Hematopoietic multipotent progenitor cell (in vitro differentiated cells): ENCODE results near the gene KLHDC8B. TPM values are rescaled to one million over a fixed set of nuclear protein-coding genes. Genes with fewer than 3 reads are reported as not detected.
A peak's percentile ranks its signal among the peaks of the same experiment; 100 is the strongest.

Experiments
- DNase-seq, 3 donors: peaks; one replicate each; pipeline ENCODE4 v3.0.0-alpha.2; 2011 to 2015; ENCODE audit warnings: low read depth in 2 of 3, low spot score in 2 of 3
- total RNA-seq: library from RNA; depleted of rRNA; stranded (reverse); fragments of >200 nt; gene quantifications from one replicate; pipeline ENCODE4 v1.2.3, GENCODE V29; 2012

Gene KLHDC8B
- total RNA-seq, 1 donor = 27.5 TPM

DNA sequence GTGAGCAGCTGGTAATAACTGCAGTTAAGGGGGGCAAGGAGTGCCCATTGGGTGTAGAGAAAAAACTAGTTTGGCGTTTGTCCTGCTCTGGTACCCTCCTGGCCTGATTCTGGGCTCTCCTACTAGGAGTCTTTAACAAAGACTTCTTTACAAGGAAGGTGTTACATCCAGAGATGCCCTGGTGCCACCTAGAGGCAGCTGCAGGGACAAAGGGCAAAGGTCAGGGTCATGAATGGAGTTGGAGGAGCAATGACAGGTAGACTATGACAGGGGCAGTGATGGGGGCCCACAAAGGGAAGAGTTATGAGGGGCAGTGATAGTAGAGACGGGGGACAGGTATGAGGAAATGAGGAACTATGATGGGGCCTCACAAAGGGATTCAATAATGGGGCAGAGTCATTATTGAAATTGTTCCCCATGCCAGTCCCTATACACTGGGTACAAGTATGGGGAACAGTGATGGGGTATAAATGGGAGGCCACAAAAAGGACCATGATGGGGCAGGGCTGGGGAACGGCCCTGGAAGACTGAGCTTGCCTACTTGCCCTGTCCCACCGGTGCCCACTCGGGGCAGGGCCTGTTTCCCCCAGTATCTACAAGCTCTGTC lies 13.2 kb upstream of the KLHDC8B start:
- DNase-seq = peak in 2 of 3 donors; percentile 49 to 60

DNA sequence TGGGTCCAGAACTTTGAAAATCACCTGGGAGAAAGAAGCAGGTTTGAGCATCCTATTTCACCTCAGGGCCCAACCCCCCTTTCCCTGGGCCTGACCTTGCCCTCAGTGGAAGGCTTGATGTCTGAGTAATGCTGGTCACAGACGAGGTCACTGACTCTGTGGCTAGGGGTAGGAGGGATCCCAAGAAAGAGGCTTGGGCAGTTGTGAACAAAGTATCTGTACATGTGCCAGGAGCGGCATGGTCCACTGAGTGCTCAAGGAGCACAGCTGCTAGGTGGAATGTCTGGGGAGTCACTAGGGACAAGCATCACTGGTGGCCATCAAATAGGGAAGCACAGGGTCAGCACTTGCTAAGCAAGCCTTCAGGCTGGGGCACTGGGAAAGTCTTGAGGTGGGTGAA lies 12.6 kb upstream of the KLHDC8B start:
- DNase-seq = no peak

DNA sequence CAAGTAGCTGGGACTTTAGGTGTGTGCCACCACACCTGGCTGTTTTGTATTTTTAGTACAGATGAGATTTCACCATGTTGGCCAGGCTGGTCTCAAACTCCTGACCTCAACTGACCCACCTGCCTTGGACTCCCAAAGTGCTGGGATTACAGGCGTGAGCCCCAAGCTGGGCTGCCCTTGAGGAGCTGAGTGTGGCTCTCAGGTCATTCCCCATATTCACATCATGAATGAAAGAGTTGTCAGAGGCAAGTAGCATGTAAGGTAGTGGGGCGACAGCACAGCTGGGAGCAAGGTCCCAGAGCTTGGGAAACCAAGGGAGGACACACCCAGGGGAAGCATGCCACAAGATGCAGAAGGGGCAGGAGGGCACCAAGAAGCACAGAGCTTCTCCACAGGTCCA lies 10.2 kb upstream of the KLHDC8B start:
- no peak for DNase-seq

DNA sequence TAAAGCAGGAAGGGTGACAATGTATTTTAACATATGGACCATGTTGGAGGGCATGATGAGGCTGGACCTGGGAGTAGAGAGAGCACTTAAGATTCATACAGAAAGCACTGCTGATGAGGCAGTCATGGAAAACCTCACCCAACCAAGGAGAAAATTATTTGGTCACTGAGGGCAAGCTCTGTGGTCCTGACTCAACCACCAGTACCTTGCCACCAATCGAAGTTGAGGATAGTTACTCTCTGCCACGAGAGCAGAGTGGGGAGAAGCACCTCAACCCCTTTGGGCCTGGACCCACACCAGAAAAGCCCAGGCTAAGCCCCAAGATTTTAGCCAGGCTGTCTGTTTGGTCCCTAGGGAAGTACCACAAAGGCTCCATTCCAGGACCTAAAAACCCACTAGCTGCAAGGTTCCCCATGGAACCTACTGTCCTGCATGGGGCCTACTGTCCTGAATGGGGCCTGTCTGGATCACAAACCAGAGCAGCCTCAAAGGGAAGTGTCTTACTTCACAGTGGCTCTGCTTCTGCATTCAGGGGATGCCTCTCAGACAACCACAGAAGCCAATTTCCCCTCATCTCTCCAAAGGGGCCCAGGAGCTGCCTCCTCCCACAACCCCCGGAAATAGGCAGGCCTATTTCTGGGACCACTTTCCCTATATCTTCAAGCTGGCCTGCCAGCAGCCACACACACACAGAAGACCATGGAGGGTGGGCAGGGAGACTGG lies 9.4 kb upstream of the KLHDC8B start:
- DNase-seq = no peak

DNA sequence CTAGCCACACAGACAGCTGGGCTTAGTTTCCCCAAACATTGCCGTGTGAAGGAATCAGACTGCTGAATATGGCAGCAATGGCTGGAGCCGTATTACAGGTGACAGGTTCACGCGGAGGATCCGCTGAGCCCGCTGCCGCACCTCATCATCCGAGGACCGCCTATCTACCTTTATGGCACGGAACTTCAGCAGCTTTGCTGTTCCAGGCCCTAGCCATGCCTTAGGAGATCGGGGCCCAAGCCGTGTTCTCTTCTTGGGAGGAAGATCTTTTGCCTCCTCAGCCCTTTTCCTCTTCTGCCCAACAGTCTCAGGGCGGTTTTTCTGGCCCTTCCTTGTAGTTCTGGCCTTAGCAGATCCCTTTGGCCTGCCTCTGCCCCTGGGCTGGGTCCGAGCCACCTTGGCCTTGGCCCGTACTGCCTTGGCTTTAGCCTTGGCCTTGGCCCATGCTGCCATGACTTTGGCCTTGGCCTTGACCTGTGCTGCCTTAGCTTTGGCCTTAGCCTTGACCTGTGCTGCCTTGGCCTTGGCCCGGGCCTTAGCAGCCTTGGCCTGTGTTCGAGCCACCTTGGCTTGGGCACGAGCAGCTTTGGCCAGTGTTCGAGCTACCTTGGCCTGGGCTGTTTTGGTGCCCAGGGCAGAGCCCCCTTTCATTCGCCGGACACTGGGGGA lies 8.5 kb upstream of the KLHDC8B start:
- DNase-seq = no peak

DNA sequence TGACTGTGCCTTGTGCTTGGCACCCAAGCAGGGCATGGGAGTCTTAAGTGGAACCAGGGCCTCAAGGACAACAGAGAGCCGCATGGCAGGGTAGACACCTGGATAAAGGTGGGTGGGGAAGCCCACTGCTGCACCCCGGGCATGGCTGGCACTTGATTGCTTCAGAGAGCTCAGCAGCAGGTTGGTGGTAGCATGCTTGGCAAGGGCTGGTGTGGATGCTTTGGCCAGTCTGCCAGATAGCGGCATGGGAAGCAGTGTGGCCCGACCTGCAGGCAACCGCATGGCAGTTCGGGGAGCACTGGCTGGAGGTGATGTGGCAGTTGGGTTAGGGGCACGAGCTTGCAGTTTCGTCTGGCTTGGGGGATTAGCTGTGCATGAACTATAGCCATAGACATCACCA lies 7.8 kb upstream of the KLHDC8B start:
- no peak for DNase-seq

DNA sequence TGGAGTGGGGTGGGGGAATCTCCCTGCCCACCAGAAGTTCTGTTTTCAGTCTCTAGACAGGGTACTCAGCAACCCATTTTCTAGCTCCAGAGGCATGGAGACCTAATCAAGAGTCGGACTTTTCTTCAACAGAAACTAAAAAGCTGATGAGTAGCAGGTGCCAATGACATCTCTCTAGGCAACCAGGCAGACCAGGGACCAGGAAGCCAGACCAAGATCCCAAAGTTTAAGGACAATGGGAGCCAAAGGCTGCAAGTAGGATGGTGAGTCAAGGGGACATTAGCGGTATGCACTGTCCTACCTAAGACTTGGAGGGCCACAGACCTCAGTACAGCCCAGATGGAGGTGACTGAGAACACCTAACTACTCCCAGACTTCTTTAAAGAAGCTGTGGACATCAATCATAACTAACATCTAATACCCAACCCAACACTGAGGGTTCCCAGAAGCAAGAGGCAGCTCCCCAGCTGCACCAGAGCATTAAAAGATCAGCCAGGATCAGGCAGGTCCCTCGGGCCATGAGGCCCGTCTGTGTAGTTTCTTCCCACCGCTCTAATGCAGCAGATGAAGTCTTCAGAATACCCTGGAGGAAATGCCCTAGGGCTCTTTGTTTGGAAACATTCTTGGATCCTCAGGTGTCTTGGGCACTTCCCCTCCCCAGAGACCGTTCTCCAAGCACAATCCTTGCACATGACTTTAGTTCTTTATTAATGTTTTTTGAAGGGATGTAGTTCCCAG lies 6.2 kb upstream of the KLHDC8B start:
- no peak for DNase-seq

DNA sequence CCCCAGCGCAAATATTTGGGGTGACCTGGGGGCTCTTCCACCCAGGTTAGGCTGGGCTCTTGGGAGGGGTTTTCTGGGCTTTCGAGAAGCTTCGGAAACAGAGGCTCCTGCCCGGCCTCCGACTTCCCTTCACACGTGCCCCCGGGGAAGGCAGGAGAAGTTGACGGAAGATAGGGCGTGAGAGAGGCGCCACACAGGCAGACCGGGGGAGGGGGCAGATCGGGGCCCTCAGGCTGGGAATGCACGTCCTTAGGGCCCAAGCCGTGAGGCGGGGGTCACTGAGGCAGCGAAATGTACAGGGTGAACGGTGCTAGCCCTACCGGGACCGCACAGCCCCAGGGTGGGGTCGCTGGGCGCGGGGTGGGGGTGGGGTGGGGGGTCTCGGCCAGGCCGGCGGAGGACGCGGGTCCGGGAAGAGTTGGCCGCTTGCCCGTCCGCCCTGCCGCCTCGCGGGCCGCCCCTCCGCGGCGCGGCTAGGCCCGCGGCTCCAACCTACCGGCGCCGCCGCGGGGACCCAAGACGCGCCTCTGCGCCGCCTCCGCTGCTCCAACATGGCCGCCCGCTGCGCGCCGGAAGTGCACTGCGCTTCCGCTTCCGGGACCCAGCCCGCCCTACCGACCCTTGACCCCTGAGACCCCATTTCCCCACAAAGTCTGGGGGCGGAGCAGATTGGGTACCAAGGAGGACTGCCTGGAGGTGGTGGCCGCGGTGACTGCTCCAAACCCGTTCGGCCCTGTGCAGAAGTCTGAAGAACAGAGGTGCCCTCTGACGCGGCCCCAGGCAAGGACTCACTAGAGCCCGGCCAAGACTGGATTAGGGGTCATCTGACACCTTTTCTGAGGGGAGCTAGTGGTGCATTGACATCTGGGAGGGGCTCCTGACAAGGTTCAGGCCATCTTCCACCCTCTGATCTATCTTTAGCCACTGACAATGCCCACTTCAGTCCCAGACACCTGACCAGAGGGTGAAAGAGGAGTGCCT lies 5.3 kb upstream of the KLHDC8B start, which contains the start of gene CCDC71:
Gene CCDC71 (minus strand): TSS at position 561 of the 981 bp plus-strand sequence. CDS start 2,123 bp downstream, outside the sequence.
- peak; percentile 61 to 84 (median 75) for DNase-seq

DNA sequence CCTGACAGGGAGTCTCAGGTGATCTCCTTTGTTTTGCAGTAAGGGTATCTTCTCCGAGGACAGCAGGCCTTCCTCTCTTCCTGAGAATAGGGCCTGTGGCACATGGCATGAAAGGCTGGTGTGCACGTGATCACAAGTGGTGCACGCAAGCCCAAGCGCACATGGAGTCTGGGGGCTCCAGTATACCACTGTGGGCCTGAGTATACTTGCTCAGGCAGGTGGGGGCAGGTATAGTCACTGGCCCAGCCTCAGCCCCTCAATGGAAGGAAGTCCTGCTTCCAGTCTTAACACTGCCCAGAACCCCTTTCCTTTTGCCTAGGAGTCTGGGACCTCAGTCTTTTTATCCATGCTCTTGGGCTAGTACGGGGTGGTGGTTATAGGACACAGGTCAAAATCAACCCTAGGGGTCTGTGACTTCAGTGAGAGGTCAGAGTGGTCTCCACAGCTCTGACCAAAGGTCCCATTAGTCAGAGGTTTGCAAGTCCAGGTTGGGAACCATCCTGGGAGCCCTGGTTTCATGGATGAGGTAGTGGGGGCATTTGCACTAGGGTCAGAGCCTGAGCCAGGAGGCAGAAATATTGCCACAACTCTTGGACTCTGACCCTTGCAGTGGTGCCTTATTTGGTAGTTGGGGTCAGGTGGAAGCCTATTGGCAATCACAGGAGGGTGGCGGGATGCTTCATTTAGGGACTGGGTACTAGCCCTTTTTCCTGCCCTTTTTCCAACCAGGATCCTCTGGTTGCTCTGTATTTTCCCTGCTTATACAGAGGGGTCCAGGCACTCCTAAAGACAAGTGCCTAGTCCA lies 4.4 kb upstream of the KLHDC8B start:
- no peak for DNase-seq

DNA sequence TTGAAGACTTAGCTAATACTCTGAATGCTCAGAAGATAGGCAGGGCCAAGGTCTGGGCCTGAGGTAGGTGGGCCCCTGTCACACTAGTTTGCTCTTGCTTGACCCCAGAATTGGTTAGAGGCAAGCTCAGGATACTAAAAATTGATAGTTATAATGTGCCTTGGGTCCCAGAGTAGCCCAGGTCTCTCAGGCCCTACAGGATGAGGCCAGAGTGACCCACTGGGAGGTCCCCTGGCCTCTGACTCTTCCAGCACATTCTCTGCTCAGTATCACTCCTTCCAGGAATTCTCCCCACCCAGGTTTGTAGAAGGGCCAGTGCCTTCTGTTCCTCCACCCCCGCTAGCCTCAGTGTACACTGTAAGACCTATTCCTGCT lies 667 bp upstream of the KLHDC8B start:
- DNase-seq = no peak

DNA sequence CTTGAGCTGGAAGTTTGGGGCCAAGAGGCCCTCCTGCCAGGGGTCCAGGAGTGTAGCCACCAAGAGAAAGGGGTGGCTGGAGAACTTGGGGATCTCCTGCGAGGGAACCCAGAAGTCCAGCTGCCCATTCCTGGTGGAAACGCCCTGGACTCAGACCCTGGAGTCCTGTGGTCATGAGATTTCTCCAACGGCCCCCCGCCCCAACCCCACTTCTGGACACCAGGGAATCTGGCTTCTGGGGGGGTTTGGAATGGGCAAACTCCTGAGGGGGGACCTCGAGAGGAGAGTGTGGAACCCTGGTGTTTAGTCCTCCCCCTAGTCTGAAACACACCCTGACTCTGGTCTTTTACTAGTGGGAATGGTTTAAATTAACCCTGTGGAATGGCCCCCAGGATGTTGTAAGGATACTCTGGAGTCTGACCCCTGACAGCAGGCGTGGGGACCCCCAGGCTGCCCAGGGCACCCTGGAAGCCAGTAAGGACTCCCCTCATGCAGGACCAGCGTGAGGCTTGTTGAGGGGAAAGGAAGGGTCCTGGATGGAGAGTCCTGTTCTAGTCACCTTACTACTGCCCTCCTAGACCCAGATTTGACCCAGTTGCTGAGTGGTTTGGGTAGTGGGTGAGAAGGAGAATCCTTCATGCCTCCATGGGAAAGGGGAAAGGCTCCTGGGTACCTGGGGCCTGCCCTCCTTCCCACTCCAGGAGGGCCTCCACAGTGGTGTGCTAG lies 540 bp downstream of the KLHDC8B start:
- DNase-seq = no peak

DNA sequence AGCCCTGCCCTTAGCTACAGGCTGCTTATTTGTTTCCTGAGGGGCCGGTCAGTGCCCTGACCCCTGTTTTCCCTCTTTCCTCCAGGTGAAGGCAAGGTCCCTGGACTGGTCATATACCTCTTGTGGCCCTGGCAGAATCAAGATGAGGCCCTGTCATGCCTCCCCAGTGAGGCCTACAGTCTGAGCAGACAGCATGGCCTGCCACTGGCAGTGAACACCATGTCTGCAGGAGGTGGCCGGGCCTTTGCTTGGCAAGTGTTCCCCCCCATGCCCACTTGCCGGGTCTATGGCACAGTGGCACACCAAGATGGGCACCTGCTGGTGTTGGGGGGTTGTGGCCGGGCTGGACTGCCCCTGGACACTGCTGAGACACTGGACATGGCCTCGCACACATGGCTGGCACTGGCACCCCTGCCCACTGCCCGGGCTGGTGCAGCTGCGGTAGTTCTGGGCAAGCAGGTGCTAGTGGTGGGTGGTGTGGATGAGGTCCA lies 1.2 kb downstream of the KLHDC8B start:
- DNase-seq = no peak

DNA sequence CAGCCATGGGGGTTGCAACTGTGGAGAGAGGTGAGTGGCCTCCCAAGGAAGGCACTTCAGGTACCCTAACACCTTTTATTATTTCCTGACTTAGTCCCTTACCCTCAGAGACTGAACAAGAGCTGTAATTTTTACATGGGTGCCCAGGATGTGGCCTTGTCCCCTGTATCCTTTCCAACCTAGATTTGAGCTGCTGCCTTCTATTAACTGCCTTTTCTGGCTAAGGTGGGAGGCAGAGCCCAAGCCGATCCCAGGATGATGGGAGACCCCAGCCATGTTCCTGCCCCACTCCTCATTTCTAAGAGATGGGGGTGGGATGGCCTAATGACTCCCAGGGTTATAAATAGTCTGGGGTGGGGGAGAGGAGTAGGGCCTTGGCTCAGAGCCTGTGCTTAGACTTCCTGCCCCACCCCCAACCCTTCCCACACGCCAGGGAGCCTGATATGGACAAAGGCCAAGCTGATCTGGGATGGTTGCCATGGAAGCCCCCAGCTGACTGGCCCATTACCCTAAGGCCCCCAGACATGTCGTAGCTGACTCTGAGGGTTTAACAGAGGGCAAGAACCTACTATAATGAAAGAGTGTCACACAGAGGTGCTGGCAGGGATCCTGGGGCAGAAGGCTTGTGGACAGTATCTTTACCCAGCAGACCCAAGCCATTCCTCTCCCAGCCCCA lies 1.9 kb downstream of the KLHDC8B start:
- DNase-seq = no peak

DNA sequence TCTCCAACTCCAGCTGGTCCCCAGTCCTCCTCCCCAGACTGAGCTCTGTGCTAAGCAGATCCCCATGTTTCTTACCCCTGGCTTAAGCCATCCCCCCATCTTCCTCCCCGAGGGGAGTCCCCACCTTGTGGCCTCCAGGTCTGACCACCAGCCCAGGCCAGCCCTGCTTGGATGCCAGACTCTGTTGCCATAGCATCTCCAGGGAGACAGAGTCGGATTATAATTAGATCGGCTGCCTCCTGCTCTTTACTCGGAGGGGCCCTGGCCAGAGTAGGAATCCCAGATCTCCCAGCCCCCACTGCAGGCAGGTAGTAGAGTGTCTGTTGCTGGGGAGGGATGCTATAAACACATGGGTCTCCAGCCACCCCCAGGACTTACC lies 2.4 kb downstream of the KLHDC8B start:
- no peak for DNase-seq

DNA sequence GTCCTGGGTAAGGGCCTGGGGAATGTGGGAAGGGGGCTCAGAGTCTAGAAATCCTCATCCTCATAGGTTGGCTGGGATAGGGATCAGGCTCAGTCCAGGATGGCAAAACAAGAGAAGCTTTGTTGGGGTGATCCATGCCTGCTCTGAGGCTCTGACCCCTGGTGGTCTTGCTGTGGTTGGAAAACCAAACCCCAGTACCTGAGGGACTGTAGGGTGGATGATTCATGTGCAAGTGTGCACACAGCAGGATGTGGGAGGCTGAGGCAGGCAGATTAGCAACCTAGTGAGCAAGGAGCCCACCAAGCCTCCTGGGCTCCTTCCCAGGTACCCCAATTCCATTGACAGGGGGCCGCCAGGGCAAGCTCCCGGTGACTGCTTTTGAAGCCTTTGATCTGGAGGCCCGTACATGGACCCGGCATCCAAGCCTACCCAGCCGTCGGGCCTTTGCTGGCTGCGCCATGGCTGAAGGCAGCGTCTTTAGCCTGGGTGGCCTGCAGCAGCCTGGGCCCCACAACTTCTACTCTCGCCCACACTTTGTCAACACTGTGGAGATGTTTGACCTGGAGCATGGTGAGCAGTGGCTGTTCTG lies 3.1 kb downstream of the KLHDC8B start:
- DNase-seq = no peak

DNA sequence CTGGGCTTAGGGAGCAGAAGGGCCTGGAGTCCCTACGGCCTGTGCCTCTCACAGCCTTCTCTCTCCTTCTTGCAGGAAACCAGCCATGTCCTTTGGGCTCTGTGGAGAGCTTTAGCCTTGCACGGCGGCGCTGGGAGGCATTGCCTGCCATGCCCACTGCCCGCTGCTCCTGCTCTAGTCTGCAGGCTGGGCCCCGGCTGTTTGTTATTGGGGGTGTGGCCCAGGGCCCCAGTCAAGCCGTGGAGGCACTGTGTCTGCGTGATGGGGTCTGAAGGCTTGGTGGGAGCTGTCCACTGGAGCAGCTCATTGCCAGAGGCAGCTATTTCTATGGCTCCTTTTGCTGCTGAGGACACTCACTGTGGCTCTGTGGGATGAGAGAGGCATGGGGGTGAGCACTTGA lies 4.1 kb downstream of the KLHDC8B start:
- no peak for DNase-seq

DNA sequence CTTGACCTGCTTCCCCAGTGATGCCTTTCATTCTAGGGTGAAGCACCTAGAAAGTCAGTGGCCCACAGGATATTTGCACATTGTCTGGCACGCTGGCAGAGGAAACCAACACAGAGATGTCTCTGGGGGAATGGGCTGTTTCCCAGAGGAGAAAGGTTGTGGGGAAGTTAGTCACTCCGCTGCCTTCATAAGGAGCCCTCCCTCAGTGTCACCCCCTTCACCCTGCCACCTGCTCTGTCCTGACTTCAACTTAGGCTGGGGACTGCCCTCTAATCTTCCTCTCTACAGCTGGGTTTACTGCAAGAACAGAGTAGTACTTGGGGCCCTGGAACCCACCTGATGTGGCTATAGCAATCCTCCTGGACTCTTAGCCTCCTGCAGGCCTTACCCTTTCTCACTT lies 5.7 kb downstream of the KLHDC8B start:
- no peak for DNase-seq

DNA sequence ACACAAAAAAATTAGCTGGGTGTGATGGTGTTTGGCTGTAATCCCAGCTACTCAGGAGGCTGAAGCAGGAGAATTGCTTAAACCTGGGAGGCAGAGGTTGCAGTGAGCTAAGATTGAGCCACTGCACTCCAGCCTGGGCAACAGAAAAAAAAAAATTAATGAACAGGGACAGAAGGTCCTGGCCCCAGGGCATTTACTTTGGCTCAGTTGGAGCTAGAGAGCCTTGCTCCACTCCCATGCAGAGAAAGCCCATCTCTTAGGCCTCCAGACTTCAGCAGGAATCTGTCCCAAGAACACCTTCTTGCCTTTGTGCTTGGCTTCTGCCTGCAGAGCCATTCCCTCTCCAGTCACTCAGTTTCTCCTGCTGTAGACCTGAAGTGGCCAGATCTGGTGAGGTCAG lies 8.7 kb downstream of the KLHDC8B start:
- no peak for DNase-seq
